GM21737 (cell line): ENCODE results near the gene SLC22A23.

ENCODE experiments used
- ATAC-seq: cut with Tn5 transposase; IDR thresholded peaks from one replicate; pipeline ENCODE4 v1.9.1; 2021; ENCODE audit warnings: mild to moderate bottlenecking, moderate library complexity; ENCODE audit not compliant: unreplicated experiment

The SLC22A23 gene

GRCh38 chr6:3306848-3307247 lies 150.0 kb downstream of the SLC22A23 start:
- ATAC-seq: no peak

GRCh38 chr6:3305831-3306230 lies 151.0 kb downstream of the SLC22A23 start:
- ATAC-seq: no peak

- no peak for ATAC-seq
These were observed 151.7 kb downstream of the SLC22A23 start for GRCh38 chr6:3305216-3305565.

- ATAC-seq: no peak
These were observed 152.2 kb downstream of the SLC22A23 start for GRCh38 chr6:3304500-3305215.

- ATAC-seq: no peak
These were observed 152.9 kb downstream of the SLC22A23 start for GRCh38 chr6:3303795-3304411.

- ATAC-seq: no peak
These were observed 155.3 kb downstream of the SLC22A23 start for GRCh38 chr6:3301506-3301905.

GRCh38 chr6:3299221-3299620 lies 157.6 kb downstream of the SLC22A23 start:
- no peak for ATAC-seq

GRCh38 chr6:3297909-3298308 lies 158.9 kb downstream of the SLC22A23 start:
- ATAC-seq: no peak

- ATAC-seq: no peak
These were observed 159.8 kb downstream of the SLC22A23 start for GRCh38 chr6:3297006-3297405.

GRCh38 chr6:3296537-3296936 lies 160.3 kb downstream of the SLC22A23 start:
- ATAC-seq: no peak

- no peak for ATAC-seq
These were observed 160.8 kb downstream of the SLC22A23 start for GRCh38 chr6:3296078-3296477.

GRCh38 chr6:3294921-3295871 lies 161.7 kb downstream of the SLC22A23 start:
- no peak for ATAC-seq

- ATAC-seq: no peak
These were observed 162.5 kb downstream of the SLC22A23 start for GRCh38 chr6:3294396-3294795.

GRCh38 chr6:3293271-3294155 lies 163.3 kb downstream of the SLC22A23 start:
- no peak for ATAC-seq

GRCh38 chr6:3292431-3293197 lies 164.2 kb downstream of the SLC22A23 start:
- ATAC-seq: no peak

- no peak for ATAC-seq
These were observed 164.9 kb downstream of the SLC22A23 start for GRCh38 chr6:3291987-3292386.

- ATAC-seq: no peak
These were observed 165.5 kb downstream of the SLC22A23 start for GRCh38 chr6:3291346-3291745.

GRCh38 chr6:3290931-3291211 lies 166.0 kb downstream of the SLC22A23 start:
- ATAC-seq: no peak

- no peak for ATAC-seq
These were observed 166.5 kb downstream of the SLC22A23 start for GRCh38 chr6:3290149-3290930.
